HG03342 (cell line): ENCODE results near the gene TNPO1.
"Not testable (repeated sequence)": the region's sequence is repeated elsewhere in the genome, so short reads cannot be mapped to it uniquely, and the experiment has no call there.

Source experiments
- ATAC-seq: cut with Tn5 transposase; IDR thresholded peaks from one replicate; pipeline ENCODE4 v1.9.1; 2021; ENCODE audit warnings: mild to moderate bottlenecking, moderate library complexity; ENCODE audit not compliant: unreplicated experiment

The TNPO1 gene

DNA sequence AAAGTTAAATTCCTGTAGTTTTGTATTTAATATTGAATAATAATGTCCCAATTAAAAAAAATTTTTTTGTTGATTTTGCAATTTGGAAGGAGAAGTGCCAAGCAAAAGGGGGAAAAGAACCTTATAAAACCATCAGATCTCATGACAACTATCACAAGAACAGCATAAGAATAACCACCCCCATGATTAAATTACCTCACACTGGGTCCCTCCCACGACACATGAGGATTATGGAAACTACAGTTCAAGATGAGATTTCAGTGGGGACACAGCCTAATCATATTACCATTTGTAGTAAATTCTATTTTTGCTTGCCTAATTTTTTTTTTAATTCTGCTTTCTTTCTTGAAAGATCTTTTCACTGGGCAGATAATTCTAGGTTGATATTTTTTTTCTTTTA lies 106.0 kb downstream of the TNPO1 start:
- ATAC-seq, result no peak

DNA sequence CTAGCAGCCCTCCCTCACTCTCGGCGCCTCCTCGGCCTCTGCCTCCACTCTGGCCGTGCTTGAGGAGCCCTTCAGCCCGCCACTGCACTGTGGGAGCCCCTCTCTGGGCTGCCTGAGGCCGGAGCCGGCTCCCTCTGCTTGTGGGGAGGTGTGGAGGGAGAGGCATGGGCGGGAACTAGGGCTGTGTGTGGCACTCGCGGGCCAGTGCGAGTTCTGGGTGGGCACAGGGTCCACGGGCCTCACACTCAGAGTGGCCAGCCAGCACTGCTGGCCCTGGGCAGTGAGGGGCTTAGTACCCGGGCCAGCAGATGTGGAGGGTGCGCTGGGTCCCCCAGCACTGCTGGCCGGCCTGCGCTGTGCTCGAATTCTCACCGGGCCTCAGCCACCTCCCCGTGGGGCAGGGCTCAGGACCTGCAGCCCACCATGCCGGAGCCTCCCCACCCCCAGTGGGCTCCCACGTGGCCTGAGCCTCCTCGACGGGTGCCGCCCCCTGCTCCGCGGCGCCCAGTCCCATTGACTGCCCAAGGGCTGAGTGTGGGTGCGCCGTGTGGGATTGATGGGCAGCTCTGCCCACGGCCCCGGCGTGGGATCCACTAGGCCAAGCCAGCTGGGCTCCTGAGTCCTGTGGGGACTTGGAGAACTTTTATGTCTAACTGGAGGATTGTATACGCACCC lies 109.0 kb downstream of the TNPO1 start:
- no peak for ATAC-seq

DNA sequence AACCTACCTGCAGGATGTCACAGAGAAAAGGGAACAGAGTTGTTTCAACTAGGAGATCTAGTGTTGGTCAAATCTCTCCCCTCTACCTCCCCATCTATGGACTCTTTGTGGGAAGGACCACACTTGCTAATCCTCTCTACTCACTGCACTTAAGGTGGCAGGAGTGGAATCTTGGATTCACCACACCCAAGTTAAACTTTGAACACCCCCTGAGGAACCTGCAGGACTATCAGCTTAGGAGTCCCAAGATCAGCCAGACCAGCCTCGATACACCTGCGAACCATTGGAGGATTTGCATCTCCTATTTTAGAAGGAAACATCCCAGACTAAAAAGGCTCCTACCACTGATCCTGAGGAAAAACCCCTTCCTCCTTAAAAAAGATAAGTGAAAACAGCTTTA lies 116.2 kb downstream of the TNPO1 start:
- not testable (repeated sequence) for ATAC-seq

DNA sequence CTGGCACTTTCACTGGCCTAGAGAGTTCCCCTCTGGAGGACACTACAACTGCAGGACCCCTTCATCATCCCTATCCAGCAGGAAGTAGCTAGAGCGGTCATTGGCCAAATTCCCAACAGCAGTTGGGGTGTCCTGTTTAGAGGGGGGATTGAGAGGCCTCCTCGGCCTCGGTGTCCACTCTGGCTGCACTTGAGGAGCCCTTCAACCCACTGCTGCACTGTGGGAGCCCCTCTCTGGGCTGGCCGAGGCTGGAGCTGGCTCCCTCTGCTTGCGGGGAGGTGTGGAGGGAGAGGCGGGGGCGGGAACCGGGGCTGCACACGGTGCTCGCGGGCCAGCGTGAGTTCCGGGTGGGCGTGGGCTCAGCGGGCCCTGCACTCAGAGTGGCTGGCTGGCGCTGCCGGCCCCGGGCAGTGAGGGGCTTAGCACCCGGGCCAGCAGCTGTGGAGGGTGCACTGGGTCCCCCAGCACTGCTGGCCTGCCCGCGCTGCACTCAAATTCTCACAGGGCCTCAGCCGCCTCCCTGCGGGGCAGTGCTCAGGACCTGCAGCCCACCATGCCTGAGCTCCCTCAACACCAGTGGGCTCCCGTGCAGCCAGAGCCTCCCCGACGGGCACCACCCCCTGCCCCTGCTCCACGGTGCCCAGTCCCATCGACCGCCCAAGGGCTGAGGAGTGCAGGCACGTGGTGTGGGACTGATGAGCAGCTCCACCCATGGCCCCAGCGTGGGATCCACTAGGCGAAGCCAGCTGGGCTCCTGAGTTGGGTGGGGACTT lies 118.7 kb downstream of the TNPO1 start:
- ATAC-seq, result not testable (repeated sequence)

DNA sequence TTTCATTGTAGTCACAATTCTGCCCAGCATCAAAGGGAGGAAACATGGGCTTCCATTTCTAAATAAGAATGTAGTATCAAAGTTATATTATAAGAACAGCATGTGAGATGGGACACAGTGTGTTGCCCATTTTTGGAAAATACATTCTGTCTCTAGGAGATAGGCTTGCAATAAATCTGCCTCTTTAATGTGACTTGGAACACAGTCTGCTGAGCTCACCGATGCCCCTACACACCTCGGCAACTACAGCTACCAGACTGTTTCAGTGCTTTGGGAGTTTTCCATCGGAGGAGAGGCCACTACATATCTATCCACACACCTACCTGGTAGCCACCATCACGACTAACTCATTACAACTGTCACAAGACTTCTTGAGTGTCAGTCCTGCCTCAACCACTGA lies 120.4 kb downstream of the TNPO1 start:
- no peak for ATAC-seq

DNA sequence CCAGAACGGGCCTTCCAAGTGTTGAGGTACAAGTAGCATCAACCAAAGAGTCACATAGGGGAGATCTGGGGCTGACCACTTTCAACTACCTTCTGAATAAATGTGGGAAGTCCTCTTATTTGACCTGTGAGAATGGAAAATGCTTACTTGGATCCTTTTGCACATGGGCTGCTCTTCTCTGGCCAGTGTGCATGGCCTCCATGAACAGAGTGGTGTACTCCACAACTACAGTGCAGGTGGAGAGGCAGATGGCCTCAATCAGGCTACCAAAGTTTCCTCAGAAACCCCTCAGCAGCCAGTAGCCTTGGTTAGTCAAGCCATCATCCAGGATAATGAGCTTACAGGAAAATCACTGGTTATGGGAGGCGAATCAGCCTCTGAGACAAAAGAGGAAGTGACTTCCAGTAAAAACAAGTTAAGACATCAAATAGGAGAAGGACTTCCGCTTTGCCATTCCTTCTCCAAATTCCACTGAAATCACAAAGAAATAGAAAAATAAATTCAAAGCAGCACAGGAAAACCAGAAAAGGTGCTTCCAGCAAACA lies 121.1 kb downstream of the TNPO1 start:
- no peak for ATAC-seq

DNA sequence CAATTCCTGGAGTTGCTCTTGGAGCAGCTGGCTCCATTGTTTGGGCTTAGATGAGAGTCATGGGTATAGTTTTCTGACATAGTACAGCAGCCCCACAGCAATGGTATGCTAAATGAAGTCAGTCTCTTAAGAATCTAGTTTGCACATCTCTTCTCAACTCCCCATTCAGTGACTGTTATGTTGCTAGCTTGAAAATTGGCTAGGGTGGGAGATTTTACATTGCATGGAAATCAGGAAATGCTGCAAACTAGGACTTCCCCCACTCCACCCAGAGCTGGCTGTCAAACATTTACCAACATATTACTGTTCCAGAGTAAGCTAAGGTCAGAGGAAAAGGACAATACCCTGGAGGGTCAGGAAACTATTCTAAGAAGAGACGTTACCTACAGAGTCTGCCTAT lies 121.7 kb downstream of the TNPO1 start:
- ATAC-seq, result no peak

DNA sequence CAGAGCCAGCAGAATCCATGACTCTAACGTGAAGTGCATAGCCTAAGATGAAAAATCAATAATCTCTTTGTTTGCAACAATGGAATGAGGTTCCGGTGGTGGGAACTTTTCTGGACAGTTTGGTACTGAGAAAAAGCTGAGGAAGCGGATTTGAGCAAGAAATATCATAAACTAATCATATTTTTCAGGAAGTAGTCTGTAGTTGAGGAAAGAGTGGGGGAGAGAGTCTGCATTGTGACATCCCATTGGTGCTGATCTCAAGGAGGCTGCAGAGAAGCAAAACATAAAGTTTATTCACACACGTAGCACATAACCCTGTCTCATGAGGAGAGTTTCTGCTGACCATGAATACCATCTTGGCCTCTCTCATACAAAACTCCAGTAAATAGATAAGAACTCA lies 123.6 kb downstream of the TNPO1 start:
- ATAC-seq, result no peak

DNA sequence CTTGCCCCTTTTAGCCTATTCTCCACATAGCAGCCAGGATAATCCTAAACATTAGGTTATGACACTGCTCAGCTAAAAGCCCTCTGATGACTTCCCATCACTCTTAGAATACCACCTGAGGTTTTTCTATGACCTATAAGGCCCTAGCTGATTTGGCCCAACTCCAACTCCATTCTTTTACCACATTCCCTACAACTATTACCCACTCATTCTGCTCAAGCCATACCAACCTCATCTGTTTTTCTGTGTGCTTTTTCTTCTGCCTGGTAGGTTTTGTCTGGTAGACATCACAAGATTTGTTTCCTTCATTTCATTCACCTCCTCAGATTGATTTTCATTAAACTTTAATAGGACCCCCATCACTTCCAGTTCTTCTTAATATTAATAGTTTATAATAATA lies 126.8 kb downstream of the TNPO1 start:
- ATAC-seq, result no peak

DNA sequence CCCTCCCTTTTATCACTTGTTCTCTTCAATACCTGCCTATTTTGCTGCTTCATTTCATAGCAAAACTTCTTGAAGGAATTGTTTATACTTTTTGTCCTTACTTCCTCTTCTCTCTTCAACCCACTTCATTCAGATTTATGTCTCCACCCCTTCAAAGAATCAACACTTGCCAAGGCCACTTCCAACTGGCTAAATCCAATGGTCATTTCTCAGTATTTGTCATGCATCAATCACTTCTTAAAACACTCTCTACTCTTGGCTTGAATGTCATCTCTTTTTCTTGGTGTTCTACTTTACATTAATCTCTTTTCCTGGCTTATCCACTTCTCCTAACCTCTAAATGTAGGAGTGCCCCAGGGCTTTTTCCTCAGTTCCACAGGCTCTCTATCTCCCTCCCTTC lies 131.0 kb downstream of the TNPO1 start:
- no peak for ATAC-seq

DNA sequence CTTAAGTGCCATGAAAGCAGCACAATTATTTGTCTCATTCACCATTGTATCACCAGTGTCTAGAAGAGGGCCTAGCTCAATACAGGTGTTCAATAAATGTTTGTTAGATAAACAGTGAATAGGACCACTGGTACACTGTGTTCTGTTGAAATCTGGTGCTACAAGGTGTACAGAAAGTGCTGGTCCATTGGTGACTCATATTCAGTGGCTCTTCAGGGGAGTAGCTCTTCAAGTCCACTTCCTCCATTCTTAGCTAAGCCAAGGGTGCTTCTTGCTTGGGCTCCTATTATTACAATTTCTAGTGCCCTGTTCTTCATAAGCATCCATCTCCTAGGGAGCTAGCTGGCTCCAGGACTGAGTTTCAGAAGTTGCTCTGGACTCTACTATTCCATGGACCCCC lies 133.0 kb downstream of the TNPO1 start:
- ATAC-seq, result no peak

DNA sequence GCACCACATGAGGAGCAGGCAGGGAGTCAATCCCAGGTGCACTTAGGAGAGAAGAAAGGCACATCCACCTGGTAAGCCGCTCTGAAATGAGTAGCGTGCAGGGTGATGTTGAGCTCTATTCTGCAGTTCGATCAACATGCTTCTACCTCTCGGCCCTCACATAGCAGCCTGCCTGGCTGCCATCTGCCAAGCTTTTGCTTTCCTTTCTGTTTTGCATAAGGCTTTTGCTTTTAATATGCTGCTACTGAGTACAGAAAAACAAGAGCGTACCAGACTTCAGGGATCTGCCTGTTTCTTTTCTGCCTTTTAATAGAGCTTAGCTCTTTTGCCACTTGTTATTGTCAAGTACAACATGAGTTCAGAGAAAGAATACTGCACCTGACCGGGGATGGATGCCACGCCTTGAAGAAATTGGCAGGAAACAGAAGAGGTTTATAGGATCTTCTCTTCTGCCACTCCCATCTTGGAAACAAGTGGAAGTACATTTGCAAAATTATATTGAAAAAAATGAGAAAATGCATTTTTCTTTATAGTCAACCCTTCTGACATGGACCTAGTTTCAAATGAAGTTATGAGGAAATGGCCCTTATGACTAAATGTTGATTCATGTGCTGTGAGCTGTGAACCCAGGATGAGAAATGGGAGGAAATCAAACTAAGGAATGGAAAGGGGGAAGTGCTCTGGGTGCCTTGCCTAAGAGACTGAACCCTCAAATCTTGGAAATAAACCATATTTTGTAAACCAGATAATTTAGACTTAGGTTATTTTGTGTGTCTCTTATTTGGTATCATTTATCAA lies 135.4 kb downstream of the TNPO1 start:
- ATAC-seq, result no peak

DNA sequence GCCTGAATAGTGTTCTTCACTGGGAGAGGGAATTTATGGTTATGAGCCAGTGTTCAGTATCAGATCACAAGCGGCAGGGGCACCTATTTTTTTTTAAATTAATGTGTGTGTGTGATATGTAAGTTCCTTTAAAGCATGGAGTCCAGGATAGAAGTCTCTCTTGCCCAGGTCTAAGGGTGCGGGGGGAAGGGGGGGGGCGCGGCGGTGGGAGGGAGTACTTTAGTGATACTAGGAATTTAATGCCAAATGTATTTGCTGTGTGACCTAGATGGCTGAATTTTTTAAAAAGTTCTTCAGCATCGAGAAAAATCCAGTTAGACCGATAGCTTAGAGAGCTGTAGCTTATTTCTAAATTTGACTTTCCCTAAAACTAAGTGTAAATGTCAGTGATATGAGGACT lies 137.9 kb downstream of the TNPO1 start:
- ATAC-seq, result no peak

DNA sequence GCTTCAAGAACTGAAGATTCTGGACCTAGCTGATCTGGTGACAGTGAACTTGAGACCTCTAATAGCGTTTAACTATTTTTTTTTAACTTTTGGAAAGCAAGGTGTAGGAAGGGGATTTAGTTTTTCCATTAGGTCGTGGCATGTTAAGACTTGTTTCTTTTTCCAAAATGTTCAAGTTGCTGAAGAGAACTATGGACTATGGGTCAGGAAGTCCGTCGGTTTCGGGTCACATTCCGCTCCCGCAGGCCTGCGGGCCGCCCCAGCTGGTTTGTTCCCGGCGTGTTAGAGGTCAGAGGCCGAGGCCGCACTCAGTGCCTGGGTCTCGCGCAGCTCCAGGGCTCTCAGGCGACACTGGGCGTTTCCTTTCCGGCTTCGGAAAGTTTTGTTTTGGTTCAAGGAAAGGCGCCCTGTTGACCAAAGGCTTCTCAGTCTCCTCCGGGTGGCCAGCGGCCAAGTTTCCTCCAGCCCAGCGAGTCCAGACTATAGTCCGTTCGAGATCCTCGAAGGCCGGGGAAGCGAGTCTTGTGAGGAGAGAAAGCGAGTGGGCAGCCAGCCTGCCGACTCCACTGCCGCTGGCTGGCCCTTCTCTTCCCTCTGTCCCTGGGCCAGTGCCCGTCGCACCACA lies 138.8 kb downstream of the TNPO1 start:
- ATAC-seq, result peak; percentile 36

DNA sequence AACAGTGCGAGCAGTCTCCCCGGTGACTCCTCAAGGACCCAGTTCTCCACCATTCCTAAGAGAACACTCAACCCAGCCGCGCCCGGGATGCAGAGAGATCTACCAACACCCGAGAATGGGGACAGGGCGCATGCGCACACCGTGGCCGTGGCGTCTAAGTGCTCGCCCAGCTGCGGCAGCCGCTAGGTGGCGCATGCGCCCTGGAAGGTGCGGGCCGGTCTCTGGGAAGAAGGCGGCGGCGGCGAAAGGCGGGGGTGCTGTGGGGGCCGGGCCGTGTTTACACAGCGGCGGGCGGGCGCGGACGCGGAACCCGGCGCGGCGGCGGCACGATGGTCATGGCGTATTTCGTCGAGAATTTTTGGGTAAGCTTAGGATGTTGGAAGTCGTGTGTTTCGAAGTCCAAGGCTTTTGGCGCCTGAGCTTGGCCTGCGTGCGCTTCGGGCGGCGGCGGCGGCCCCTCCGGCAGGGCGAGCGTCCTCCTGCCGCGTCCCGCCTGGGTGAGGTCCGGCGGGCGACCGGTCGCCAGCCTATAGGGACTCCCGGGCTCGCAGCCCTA lies 139.4 kb downstream of the TNPO1 start, which contains the start of gene FCHO2:
Gene FCHO2 (plus strand): TSS at position 274 of the 556 bp plus-strand sequence. CDS start 56 bp downstream, at position 330.
- peak; percentile 93 for ATAC-seq

DNA sequence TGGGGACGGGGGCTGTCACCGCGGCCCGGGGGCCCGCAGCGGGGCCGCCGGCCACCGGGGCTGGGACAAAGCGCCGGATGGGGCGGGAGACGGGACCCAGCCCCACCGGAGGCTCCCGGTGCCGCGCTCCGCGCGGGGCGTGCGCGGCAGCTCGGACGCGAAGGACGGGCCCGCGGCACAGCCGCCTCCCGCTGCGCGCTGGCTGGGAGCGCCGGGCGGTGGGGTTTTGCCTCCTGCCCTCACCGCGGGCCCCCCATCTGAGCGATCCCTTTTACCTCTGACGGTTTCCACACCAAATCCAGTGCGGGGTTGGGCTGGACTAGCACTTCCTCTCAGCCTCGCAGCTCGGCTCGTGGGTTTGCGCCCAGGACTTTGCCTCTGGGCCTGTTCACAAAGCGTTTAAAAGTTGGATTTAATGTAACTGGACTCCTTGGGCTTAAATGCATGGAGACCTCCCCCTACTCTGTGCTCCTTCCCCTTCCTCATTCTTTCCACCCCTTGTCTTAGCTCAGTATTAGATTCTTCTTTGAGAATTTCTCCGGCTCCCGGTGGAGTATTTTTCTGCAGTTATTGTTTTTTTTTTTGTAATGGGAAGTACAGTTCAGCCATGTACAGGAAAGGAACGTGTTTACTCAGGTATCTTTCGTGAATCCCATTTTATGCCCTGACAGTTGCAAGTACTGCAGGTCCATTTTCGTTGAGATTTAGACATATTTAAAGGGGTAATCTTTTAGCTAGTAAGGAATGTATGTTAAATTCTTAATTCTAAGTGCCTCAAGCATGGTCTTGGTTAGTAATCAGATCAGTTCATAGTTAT lies 140.1 kb downstream of the TNPO1 start:
- ATAC-seq, result peak; percentile 32

DNA sequence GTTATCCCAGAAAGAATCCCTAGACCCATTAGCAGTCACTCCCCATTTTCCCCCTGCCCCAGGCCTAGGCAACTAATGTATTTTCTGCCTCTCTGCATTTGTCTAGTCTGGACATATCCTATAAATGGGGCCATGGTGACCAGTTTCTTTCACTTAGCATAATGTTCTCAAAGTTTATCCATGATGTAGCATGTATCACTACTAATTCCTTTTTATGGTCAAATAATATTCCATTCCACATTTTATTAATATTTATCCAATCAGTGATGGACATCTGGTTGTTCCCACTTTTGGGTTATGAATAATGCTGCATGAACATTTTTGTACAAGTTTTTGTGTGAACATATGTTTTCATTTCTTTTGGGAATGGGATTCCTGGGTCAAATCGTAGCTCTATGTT lies 140.9 kb downstream of the TNPO1 start:
- ATAC-seq, result no peak

DNA sequence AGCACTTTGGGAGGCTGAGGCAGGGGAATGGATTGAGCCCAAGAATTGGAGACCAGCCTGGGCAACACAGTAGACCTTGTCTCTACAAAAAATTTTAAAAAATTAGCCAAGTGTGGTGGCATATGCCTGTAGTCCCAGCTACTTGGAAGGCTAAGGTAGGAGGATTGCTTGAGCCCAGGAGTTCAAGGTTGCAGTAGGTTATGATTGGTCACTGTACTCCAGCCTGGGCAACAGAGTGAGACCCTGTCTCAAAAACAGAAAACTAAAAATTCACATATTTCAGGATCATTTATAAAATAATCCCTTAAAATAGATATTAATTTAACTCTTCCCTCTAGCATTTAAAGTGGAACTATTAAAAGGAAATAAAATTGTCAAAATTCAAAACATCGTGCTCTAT lies 142.8 kb downstream of the TNPO1 start:
- no peak for ATAC-seq
